K562 (cell line): ENCODE data around the gene TAC1. TPM values are rescaled to one million over a fixed set of nuclear protein-coding genes. Genes with fewer than 3 reads are reported as not detected.

Experiments
- ATAC-seq: fragments of 200-7000 bp; cut with Tn5 transposase; 3 replicates; pipeline ENCODE4 v1.9.1; 2020; ENCODE audit warnings: moderate library complexity
- BruUV-seq: library from RNA; stranded (reverse); fragments of 400-500 nt; replicated peaks from 2 replicates; lab custom pipeline; 2021; lab: Mats Ljungman, UMichigan
- CTCF ChIA-PET: fragments of 300-600 bp; formaldehyde crosslinking; extraction: SDS; loops from one replicate; lab custom pipeline; 2021; ENCODE audit warnings: low intra/inter-chr PET ratio; lab: Yijun Ruan, JAX
- POLR2A ChIA-PET: fragments of 300-600, 350-650 bp; sonication (Branson Sonifier 250); formaldehyde crosslinking; extraction: SDS; loops from one replicate; lab custom pipeline; 2021; ENCODE audit warnings: antibody characterized with exemption, inconsistent platforms; lab: Yijun Ruan, JAX
- DNase-seq, 4 experiments: peaks; one replicate each; pipeline versions ENCODE4 v3.0.0 to v3.0.0-alpha.2; 2011 to 2018; ENCODE audit warnings: low spot score in 3 of 4, mixed read lengths in 3 of 4; ENCODE audit errors: extremely low read depth in 1 of 4
- FAIRE-seq: peaks from 2 replicates; lab custom pipeline; 2011; peaks lifted over from hg19 to GRCh38; lab: Jason Lieb, UNC
- H2AFZ ChIP-seq: 2 replicates; pipeline ENCODE4 v1.6.0; 2011; ENCODE audit warnings: low read depth, low read length, control low read depth, inconsistent platforms
- H3K27ac ChIP-seq: fragments of 200-600 bp; 3 replicates; pipeline ENCODE4 v1.8.0; 2011; ENCODE audit warnings: low read depth, mild to moderate bottlenecking, control low read depth, inconsistent platforms, low read length, moderate library complexity, mixed read lengths; ENCODE audit errors: extremely low read depth
- H3K27me3 ChIP-seq, 2 experiments: fragments of 300-600 bp in 1 of 2; 2 replicates in 1 of 2; 3 replicates in 1 of 2; pipeline versions ENCODE4 v1.6.0 to v1.8.0; 2011; ENCODE audit warnings: inconsistent platforms in 2 of 2, low read length in 2 of 2, mild to moderate bottlenecking in 1 of 2, mixed read lengths in 1 of 2, moderate library complexity in 1 of 2; ENCODE audit not compliant: control insufficient read depth in 2 of 2, insufficient read depth in 2 of 2
- H3K36me3 ChIP-seq: fragments of 300-600 bp; 3 replicates; pipeline ENCODE4 v1.8.0; 2011; ENCODE audit warnings: mild to moderate bottlenecking, low read length, inconsistent platforms; ENCODE audit not compliant: control insufficient read depth, insufficient read depth
- H3K4me1 ChIP-seq, 2 experiments: fragments of 200-600 bp in 1 of 2; replicated peaks in 1 of 2; 2 replicates in 1 of 2; 3 replicates in 1 of 2; pipeline versions ENCODE4 v1.5.1 to v1.8.0; 2011; ENCODE audit warnings: inconsistent platforms in 2 of 2, low read length in 2 of 2, mild to moderate bottlenecking in 1 of 2, mixed read lengths in 1 of 2, moderate library complexity in 1 of 2; ENCODE audit not compliant: control insufficient read depth in 2 of 2, insufficient read depth in 2 of 2
- H3K4me2 ChIP-seq: 2 replicates; pipeline ENCODE4 v1.6.1; 2011; ENCODE audit warnings: low read length, control low read depth, inconsistent platforms, mixed read lengths; ENCODE audit not compliant: insufficient read depth
- H3K4me3 ChIP-seq: fragments of 200-600 bp; sonication (generic), shearing (Covaris generic); 2 replicates; pipeline ENCODE4 v1.5.1; 2016; ENCODE audit warnings: control low read depth, inconsistent platforms
- H3K79me2 ChIP-seq: fragments of 200-600 bp; 3 replicates; pipeline ENCODE4 v1.8.0; 2011; ENCODE audit warnings: low read length, inconsistent platforms; ENCODE audit not compliant: control insufficient read depth, insufficient read depth
- H3K9ac ChIP-seq, 2 experiments: 2 replicates each; pipeline versions ENCODE4 v1.6.0 to v1.6.1; 2011; ENCODE audit warnings: low read depth in 2 of 2, low read length in 2 of 2, control low read depth in 1 of 2, inconsistent platforms in 1 of 2, mild to moderate bottlenecking in 1 of 2, mixed read lengths in 1 of 2; ENCODE audit not compliant: insufficient read depth in 1 of 2
- H3K9me1 ChIP-seq: one replicate; pipeline ENCODE4 v1.6.0; 2011; ENCODE audit warnings: inconsistent platforms, mild to moderate bottlenecking, low read length, moderate library complexity; ENCODE audit not compliant: control insufficient read depth, insufficient read depth
- H3K9me3 ChIP-seq: replicated peaks from 2 replicates; pipeline ENCODE4 v1.5.1; 2011; ENCODE audit warnings: low read depth, low read length, inconsistent platforms; ENCODE audit not compliant: control insufficient read depth, insufficient read depth
- H4K20me1 ChIP-seq: replicated peaks from 2 replicates; pipeline ENCODE4 v1.6.1; 2011; ENCODE audit warnings: low read length, inconsistent platforms, mixed read lengths; ENCODE audit not compliant: control insufficient read depth, insufficient read depth
- BDP1 ChIP-seq: IDR thresholded peaks from 3 replicates; pipeline ENCODE4 v1.6.1; 2011; ENCODE audit not compliant: insufficient read length, insufficient read depth
- BMI1 ChIP-seq: fragments of 150-350 bp; IDR thresholded peaks from 2 replicates; pipeline ENCODE4 v1.6.1; 2014; ENCODE audit warnings: low read length
- GABPB1 ChIP-seq: sonication (generic); formaldehyde crosslinking; IDR thresholded peaks from 2 replicates; pipeline ENCODE4 v1.8.0; 2022; ENCODE audit warnings: mild to moderate bottlenecking, missing genetic modification reagents
- PHF21A ChIP-seq: fragments of 450-650 bp; IDR thresholded peaks from 2 replicates; pipeline ENCODE4 v1.6.1; 2017; ENCODE audit warnings: low read depth, borderline replicate concordance
- PML ChIP-seq: IDR thresholded peaks from 2 replicates; pipeline ENCODE4 v1.6.1; 2012; ENCODE audit warnings: low read length, inconsistent platforms
- RFX5 ChIP-seq: IDR thresholded peaks from 2 replicates; pipeline ENCODE4 v1.6.1; 2011; ENCODE audit warnings: low read depth, mild to moderate bottlenecking, improper control_type of control experiment, low read length
- SAFB2 ChIP-seq: fragments of 200-400 bp; formaldehyde crosslinking; IDR thresholded peaks from 2 replicates; pipeline ENCODE4 v1.6.1; 2018; ENCODE audit warnings: borderline replicate concordance, low read length, low read depth, moderate library complexity; ENCODE audit not compliant: severe bottlenecking
- TAF1 ChIP-seq: IDR thresholded peaks from 2 replicates; pipeline ENCODE4 v1.6.1; 2011; ENCODE audit warnings: mild to moderate bottlenecking, low read length, moderate library complexity; ENCODE audit not compliant: insufficient read depth, control insufficient read depth, severe bottlenecking; ENCODE audit errors: extremely low read depth
- TCF7L2 ChIP-seq: fragments of 150-350 bp; IDR thresholded peaks from 2 replicates; pipeline ENCODE4 v1.6.1; 2016; ENCODE audit warnings: low read depth, mild to moderate bottlenecking, low read length, moderate library complexity
- ZFP1 ChIP-seq: fragments of 450-650 bp; formaldehyde crosslinking; IDR thresholded peaks from 2 replicates; pipeline ENCODE4 v1.4.0; 2020; ENCODE audit warnings: mild to moderate bottlenecking, mixed read lengths
- WGBS: fragments of 100-300 bp; shearing (Covaris generic); methylation state at CpG from one replicate; pipeline ENCODE4 v1.1.6; 2016; ENCODE audit warnings: low coverage, mixed read lengths; ENCODE audit not compliant: insufficient coverage; ENCODE audit errors: missing lambda C conversion rate; 5-methylcytosine and 5-hydroxymethylcytosine counted together
- in situ Hi-C: fragments of 300-500 bp; cut with MboI; formaldehyde crosslinking; loops from 4 replicates; pipeline ENCODE4 v1.15.0; 2018; ENCODE audit warnings: inconsistent platforms, mixed read lengths
- intact Hi-C: fragments of 100-400 bp; cut with micrococcal nuclease; formaldehyde crosslinking; loops from 2 replicates; pipeline ENCODE4 v1.14.2; 2022
- polyA plus RNA-seq, 8 experiments: library from polyadenylated mRNA; depleted of rRNA in 4 of 8; stranded (reverse) in 5 of 8; unstranded in 3 of 8; fragments of >200 nt; fragmentation: Nextera tagmentation in 2 of 8; fragmentation: Illumina TruSeq in 1 of 8; extraction: Ambion mirVana in 2 of 8; extraction: Trizol in 1 of 8; gene quantifications; 2 replicates each; pipeline versions ENCODE4 v1.2.1 to v1.2.3, GENCODE V29; 2011 to 2014; ENCODE audit warnings: inconsistent platforms in 1 of 8, missing spikeins in 1 of 8
- total RNA-seq, 7 experiments: library from RNA; depleted of rRNA in 6 of 7; stranded (reverse); fragments of >200 nt in 6 of 7; fragmentation: Illumina TruSeq in 2 of 7; extraction: Trizol in 2 of 7; gene quantifications; 2 replicates each; pipeline versions ENCODE4 v1.2.1 to v1.2.3, GENCODE V29; 2011 to 2021; ENCODE audit warnings: low replicate concordance in 1 of 7
- TF ChIP-seq, protein P1 (sequence below): fragments of 250-450 bp; sonication (Bioruptor Pico); IDR thresholded peaks from 2 replicates; pipeline ENCODE4 v1.5.0; 2021; ENCODE audit warnings: mild to moderate bottlenecking, moderate library complexity
- TF ChIP-seq, protein P2 (sequence below): fragments of 250-450 bp; sonication (Bioruptor Pico); IDR thresholded peaks from 2 replicates; pipeline ENCODE4 v1.8.0; 2021; ENCODE audit warnings: moderate library complexity, mild to moderate bottlenecking, inconsistent platforms
- TF ChIP-seq, protein P3 (sequence below): fragments of 450-650 bp; IDR thresholded peaks from 2 replicates; pipeline ENCODE4 v1.6.1; 2018; ENCODE audit not compliant: partially characterized antibody

TAC1 gene
- total and polyA plus RNA-seq, 9 of the 15 experiments (the other 6 are each of a cell fraction or from before 2014, with no cell fraction given), result 0.06 to 0.12 TPM; not detected in 7

DNA sequence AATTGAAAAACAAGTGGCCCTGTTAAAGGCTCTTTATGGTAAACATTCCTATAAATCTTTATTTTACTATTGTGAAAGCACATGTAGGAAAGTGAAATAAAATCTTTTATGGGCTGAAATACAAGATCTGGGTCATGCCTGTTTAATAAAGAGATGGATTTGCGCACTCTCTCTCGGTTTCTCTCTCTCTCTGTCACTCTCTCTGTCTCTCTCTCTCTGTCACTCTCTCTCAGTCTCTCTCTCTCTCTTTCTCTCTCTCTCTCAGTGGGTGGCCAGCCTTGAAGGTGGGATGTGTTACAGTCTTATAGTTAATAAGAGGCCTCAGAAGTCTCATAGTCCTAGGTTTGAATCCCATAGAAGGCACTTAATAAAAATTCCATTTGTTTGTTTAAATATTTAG, 2.4 kb downstream of the TAC1 start:
- POLR2A ChIA-PET, result no interaction called here
- Histone ChIP-seq H3K4me1 (peaks cover 0 to 14% of the 10 kb centered on the region in 2 experiments; a peak in 2 of 5 replicates), H3K4me3 (no peak overlapping the region), H3K27me3 (peaks cover 29 to 37% of the 10 kb centered on the region in 2 experiments), H3K27ac (no peak overlapping the region), H4K20me1 (no peaks in the 10 kb centered on the region), H3K36me3 (no peaks in the 10 kb centered on the region), H2AFZ (no peak overlapping the region), H3K79me2 (no peaks in the 10 kb centered on the region), H3K9me1 (no peaks in the 10 kb centered on the region), H3K4me2 (no peak overlapping the region), H3K9ac (no peak overlapping the region), H3K9me3 (no peaks in the 10 kb centered on the region)
- ATAC-seq (no peak), DNase-seq (no peak), FAIRE-seq (no peak)
- WGBS, result 12% methylated on average over 2 of the region's 2 CpGs
- in situ Hi-C loops (no loop called here), intact Hi-C loops (no loop called here)
- CTCF ChIA-PET, result no interaction called here
- BruUV-seq, result no TSS peak
- TF ChIP-seq TCF7L2 (no peak), BMI1 (no peak), BDP1 (no peak), ZFP1 (CRISPR knock-in tag) (no peak), TAF1 (no peak), RFX5 (no peak), PML (no peak), GABPB1 (CRISPR knock-in tag) (no peak), PHF21A (no peak), SAFB2 (no peak)
- TF ChIP-seq, protein P1, sequence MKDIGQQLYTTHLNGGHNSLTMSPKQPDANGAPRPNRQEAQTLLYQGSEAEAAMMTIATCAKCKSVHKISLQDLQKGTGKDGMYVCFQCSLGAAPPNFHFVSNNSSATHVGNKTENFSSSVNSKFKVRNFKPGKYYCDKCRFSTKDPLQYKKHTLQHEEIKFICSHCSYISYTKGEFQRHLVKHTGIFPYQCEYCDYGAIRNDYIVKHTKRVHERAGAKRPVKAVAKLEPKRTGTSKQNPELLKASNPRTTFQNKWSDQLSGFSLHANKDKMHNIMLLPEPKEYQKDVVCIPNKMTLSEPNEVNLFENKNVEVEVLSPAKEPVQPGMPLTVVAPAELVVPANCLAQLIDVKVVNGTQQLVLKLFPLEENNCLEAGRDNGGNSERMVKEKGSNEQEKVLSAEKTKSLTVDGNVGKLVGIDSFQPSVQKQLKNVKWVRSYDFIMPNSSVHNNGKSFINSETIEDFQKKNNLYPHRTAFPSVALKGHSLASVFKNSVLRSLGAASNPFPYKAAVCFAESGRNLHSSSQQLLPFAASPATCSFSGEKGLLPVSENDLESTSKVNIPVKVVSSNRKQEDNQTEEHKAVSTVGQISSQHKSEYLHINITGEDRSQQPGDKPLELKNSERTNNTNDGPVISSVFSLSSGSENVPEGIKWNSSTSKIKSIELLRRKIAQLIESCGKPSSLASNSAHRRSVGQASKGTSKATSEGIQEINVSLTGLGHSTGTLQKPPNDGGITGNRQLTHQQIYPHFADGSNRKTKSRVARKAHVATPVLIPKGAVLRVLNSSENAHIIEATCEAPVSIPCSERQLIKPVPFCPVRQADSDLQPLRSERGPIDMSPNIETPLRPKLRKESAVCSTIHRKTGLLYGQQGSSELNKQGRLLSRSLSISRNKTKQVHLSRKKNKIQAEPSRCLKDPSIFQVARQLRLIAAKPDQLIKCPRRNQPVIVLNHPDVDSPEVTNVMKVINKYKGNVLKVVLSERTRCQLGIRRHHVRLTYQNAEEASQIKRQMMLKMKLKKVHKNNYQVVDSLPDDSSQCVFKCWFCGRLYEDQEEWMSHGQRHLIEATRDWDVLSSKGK (CRISPR knock-in tag), result no peak
- TF ChIP-seq, protein P2, sequence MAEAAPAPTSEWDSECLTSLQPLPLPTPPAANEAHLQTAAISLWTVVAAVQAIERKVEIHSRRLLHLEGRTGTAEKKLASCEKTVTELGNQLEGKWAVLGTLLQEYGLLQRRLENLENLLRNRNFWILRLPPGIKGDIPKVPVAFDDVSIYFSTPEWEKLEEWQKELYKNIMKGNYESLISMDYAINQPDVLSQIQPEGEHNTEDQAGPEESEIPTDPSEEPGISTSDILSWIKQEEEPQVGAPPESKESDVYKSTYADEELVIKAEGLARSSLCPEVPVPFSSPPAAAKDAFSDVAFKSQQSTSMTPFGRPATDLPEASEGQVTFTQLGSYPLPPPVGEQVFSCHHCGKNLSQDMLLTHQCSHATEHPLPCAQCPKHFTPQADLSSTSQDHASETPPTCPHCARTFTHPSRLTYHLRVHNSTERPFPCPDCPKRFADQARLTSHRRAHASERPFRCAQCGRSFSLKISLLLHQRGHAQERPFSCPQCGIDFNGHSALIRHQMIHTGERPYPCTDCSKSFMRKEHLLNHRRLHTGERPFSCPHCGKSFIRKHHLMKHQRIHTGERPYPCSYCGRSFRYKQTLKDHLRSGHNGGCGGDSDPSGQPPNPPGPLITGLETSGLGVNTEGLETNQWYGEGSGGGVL (CRISPR knock-in tag), result no peak
- TF ChIP-seq, protein P3, sequence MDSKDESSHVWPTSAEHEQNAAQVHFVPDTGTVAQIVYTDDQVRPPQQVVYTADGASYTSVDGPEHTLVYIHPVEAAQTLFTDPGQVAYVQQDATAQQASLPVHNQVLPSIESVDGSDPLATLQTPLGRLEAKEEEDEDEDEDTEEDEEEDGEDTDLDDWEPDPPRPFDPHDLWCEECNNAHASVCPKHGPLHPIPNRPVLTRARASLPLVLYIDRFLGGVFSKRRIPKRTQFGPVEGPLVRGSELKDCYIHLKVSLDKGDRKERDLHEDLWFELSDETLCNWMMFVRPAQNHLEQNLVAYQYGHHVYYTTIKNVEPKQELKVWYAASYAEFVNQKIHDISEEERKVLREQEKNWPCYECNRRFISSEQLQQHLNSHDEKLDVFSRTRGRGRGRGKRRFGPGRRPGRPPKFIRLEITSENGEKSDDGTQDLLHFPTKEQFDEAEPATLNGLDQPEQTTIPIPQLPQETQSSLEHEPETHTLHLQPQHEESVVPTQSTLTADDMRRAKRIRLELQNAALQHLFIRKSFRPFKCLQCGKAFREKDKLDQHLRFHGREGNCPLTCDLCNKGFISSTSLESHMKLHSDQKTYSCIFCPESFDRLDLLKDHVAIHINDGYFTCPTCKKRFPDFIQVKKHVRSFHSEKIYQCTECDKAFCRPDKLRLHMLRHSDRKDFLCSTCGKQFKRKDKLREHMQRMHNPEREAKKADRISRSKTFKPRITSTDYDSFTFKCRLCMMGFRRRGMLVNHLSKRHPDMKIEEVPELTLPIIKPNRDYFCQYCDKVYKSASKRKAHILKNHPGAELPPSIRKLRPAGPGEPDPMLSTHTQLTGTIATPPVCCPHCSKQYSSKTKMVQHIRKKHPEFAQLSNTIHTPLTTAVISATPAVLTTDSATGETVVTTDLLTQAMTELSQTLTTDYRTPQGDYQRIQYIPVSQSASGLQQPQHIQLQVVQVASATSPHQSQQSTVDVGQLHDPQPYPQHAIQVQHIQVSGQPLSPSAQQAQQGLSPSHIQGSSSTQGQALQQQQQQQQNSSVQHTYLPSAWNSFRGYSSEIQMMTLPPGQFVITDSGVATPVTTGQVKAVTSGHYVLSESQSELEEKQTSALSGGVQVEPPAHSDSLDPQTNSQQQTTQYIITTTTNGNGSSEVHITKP, result no peak
